Heart right ventricle (tissue), 16 donors: ENCODE data around the gene SLC2A1. TPM values are rescaled to one million over a fixed set of nuclear protein-coding genes. Genes with fewer than 3 reads are reported as not detected.

Experiments
- ATAC-seq, 8 donors: fragments of 200-7000 bp; cut with Tn5 transposase; one replicate each; pipeline ENCODE4 v1.9.1; 2020; ENCODE audit warnings: mild to moderate bottlenecking in 8 of 8, moderate library complexity in 8 of 8, moderate number of reproducible peaks in 1 of 8
- DNase-seq, 2 donors: peaks; one replicate each; pipeline ENCODE4 v3.0.0-alpha.2; 2020
- H3K27ac ChIP-seq, 10 donors: fragments of 200-600 bp; sonication (generic) in 2 of 10; one replicate each; pipeline versions ENCODE4 v1.5.0 to v1.8.0; 2020 to 2022; ENCODE audit warnings: mild to moderate bottlenecking in 3 of 10
- H3K27me3 ChIP-seq, 7 donors: fragments of 200-600 bp; one replicate each; pipeline ENCODE4 v1.8.0; 2021 to 2022; ENCODE audit warnings: mild to moderate bottlenecking in 2 of 7
- H3K36me3 ChIP-seq, 9 donors: fragments of 200-600 bp; sonication (generic) in 1 of 9; one replicate each; pipeline versions ENCODE4 v1.5.0 to v1.8.0; 2020 to 2022; ENCODE audit warnings: mild to moderate bottlenecking in 2 of 9
- H3K4me1 ChIP-seq, 9 donors: fragments of 200-600 bp; sonication (generic) in 1 of 9; one replicate each; pipeline versions ENCODE4 v1.5.0 to v1.8.0; 2020 to 2022; ENCODE audit warnings: mild to moderate bottlenecking in 4 of 9
- H3K4me3 ChIP-seq, 10 donors: fragments of 200-600 bp; sonication (generic) in 2 of 10; one replicate each; pipeline versions ENCODE4 v1.5.0 to v1.8.0; 2020 to 2022; ENCODE audit warnings: mild to moderate bottlenecking in 7 of 10, moderate library complexity in 2 of 10
- H3K9me3 ChIP-seq, 11 donors: fragments of 200-600 bp in 10 of 11; sonication (generic) in 2 of 11; one replicate each; pipeline versions ENCODE4 v1.5.0 to v1.8.0; 2013 to 2022; ENCODE audit warnings: mild to moderate bottlenecking in 2 of 11, control low read depth in 1 of 11, moderate library complexity in 1 of 11
- WGBS, 2 donors: extraction: QIAGEN DNeasy Blood & Tissue Kit; methylation state at CpG; one replicate each; pipeline ENCODE4 v1.1.7; 2013; ENCODE audit warnings: inconsistent platforms in 1 of 2; 5-methylcytosine and 5-hydroxymethylcytosine counted together
- intact Hi-C, 10 donors: fragments of 100-400 bp; cut with DNase I; formaldehyde crosslinking; loops; one replicate each; pipeline versions ENCODE4 v1.11.1 to v1.14.2; 2022
- polyA plus RNA-seq, 2 donors: library from polyadenylated mRNA; stranded (reverse); fragments of 200-250 nt; gene quantifications; one replicate each; pipeline ENCODE4 v1.2.3, GENCODE V29; 2013
- total RNA-seq, 10 donors: library from RNA; stranded (reverse); fragmentation: NEBNext Ultra II Directional in 3 of 10; extraction: Animal tissue kit (Norgen Biotek cat#: 25700) in 3 of 10; gene quantifications; one replicate each; pipeline versions ENCODE4 v1.2.1 to v1.2.4, GENCODE V29; 2021 to 2023
- TF ChIP-seq, protein P1 (sequence below), 9 donors: fragments of 200-600 bp; sonication (generic) in 2 of 9; IDR thresholded peaks; one replicate each; pipeline versions ENCODE4 v1.5.0 to v1.8.0; 2021 to 2022; ENCODE audit warnings: antibody characterized with exemption in 9 of 9, mild to moderate bottlenecking in 5 of 9, moderate library complexity in 1 of 9
- donor health status: Arrhythmogenic right ventricular cardiomyopathy.
- donor health status: ischemic (EF 13 %, LVEDD 7.1; RV severe dilation, severe dysfunction).
- donor health status: healthy with polysubstance abuse.
- donor health status: DM: no; HTN: yes; CAD: no.
- donor health status: DM: no; HTN: no; CAD: no.
- donor health status: ischemic (EF 25% LVEDD 6.9; RV normal size, moderate dysfunction).
- donor health status: ischemic (EF 25% LVEDD 5.7; RV mildly dilated, moderate dysfunction).
- donor health status: healthy.
- donor health status: DM: yes; HTN: yes; CAD: no.
- donor health status: Ischemic cardiomyopathy.
- donor health status: ischemic (EF 35%, LVEDD 5.7; RV mildly dilated, moderate dysfunction).
- donor health status: nonischemic (EF 11% LVEDD 7.7; RV severe dilation, severe dysfunction).
- donor health status: DM: yes; HTN: yes; CAD: no.
- donor health status: PGD.
- donor health status: ischemic (EF 29% LVEDD 5.4; RV normal size, mild dysfunction).
- donor health status: nonischemic (EF 23%, LVEDD 6.1; RV moderate dilation, normal function).

The SLC2A1 gene
- total and polyA plus RNA-seq, 12 donors = 6.7 to 98.7 (median 28.9) TPM

DNA sequence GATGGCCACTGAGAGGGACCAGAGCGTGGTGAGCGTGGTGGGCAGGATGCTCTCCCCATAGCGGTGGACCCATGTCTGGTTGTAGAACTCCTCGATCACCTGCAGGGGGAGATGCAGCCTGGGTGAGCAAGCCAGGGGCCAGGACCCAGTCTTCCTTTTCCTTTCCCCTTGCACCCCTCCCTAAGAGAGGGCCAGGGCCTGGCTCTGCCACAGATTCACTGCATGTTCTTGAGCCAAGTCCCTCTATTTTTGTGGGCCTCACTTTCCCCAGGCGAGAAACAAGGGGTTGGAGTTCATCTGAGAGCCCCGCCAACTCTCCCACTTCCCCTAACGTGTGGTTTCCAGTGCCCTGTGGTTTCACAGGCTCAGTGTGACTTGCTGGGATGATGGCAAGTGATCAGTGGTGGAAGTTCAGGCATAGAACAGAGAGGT, 27.5 kb downstream of the SLC2A1 start:
- Histone ChIP-seq H3K36me3 (peaks cover 0 to 47% (median 9%) of the 10 kb centered on the region in 9 donors), H3K9me3 (no peaks in the 10 kb centered on the region), H3K27me3 (no peaks in the 10 kb centered on the region), H3K27ac (peak overlapping the region in 3 of 10 donors; percentile 65 to 92 (median 69)), H3K4me1 (peaks cover 0 to 61% (median 22%) of the 10 kb centered on the region in 9 donors), H3K4me3 (no peak overlapping the region)
- DNase-seq = no peak
- ATAC-seq = peak; percentile 40 to 68 (median 54)
- intact Hi-C loops = no loop called here
- WGBS, 2 donors = 75 to 77% methylated on average over 7 of the region's 7 CpGs
- TF ChIP-seq, protein P1, sequence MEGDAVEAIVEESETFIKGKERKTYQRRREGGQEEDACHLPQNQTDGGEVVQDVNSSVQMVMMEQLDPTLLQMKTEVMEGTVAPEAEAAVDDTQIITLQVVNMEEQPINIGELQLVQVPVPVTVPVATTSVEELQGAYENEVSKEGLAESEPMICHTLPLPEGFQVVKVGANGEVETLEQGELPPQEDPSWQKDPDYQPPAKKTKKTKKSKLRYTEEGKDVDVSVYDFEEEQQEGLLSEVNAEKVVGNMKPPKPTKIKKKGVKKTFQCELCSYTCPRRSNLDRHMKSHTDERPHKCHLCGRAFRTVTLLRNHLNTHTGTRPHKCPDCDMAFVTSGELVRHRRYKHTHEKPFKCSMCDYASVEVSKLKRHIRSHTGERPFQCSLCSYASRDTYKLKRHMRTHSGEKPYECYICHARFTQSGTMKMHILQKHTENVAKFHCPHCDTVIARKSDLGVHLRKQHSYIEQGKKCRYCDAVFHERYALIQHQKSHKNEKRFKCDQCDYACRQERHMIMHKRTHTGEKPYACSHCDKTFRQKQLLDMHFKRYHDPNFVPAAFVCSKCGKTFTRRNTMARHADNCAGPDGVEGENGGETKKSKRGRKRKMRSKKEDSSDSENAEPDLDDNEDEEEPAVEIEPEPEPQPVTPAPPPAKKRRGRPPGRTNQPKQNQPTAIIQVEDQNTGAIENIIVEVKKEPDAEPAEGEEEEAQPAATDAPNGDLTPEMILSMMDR (IDR thresholded peaks at IDR 0.05) = peak in 8 of 9 donors; percentile 25 to 68 (median 52)

- H3K27ac ChIP-seq = peak overlapping the region in 1 of 10 donors; percentile 92
- WGBS, 2 donors = 95 to 96% methylated on average over 25 of the region's 25 CpGs
- H3K4me1 ChIP-seq = peaks cover 0 to 55% (median 16%) of the 10 kb centered on the region in 9 donors
- intact Hi-C loops = no loop called here
- DNase-seq (no peak), ATAC-seq (peak in 1 of 8 donors; percentile 5)
- TF ChIP-seq, protein P1 (IDR thresholded peaks at IDR 0.05) = no peak
- no peaks in the 10 kb centered on the region for H3K9me3 ChIP-seq
- peaks cover 0 to 52% (median 9%) of the 10 kb centered on the region in 9 donors for H3K36me3 ChIP-seq
- H3K27me3 ChIP-seq = no peaks in the 10 kb centered on the region
- H3K4me3 ChIP-seq = no peak overlapping the region
These were observed 28.2 kb downstream of the SLC2A1 start for GRCh38 chr1:42930178-42931107.

DNA sequence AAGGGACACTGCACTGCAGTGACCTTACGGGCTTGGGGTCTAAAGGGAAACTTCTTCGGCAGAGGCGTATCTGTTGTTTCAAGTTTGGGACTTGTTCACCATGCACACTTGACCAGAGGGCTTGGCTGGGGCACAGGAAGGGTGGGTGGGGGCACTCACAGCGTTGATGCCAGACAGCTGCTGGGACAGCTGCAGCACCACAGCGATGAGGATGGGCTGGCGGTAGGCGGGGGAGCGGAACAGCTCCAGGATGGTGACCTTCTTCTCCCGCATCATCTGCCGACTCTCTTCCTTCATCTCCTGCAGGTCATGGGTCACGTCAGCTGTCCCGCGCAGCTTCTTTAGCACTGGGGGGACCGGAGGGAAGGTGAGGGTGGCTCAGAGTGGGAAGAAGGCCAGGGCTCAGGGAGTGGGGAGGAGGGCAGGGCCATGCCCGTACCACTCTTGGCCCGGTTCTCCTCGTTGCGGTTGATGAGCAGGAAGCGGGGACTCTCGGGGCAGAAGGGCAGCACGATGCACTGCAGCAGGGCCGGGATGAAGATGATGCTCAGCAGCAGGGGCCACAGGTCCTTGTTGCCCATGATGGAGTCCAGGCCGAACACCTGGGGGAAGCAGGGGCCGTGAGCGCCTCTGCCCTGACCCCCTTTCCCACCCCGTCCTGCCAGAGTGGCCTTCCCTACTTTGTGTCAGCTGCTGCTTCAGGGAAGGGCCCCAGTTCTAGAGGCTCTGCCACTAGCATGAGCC, 29.1 kb downstream of the SLC2A1 start:
- H3K4me1 ChIP-seq = peaks cover 0 to 53% (median 23%) of the 10 kb centered on the region in 9 donors
- WGBS, 2 donors = 91 to 93% methylated on average over 26 of the region's 26 CpGs
- DNase-seq (no peak), ATAC-seq (no peak)
- no peaks in the 10 kb centered on the region for H3K27me3 ChIP-seq
- no peaks in the 10 kb centered on the region for H3K9me3 ChIP-seq
- intact Hi-C loops = loop anchor here in 5 of 10 donors (5.0 to 10.0 kb wide), 3 partner anchors 33 to 165 kb away; partner anchors contain the start of genes C1orf50 (in 1 of the 5) and P3H1 (in 1 of the 5)
- H3K4me3 ChIP-seq = no peak overlapping the region
- peaks cover 0 to 52% (median 9%) of the 10 kb centered on the region in 9 donors for H3K36me3 ChIP-seq
- TF ChIP-seq, protein P1 (IDR thresholded peaks at IDR 0.05) = no peak
- H3K27ac ChIP-seq = no peak overlapping the region

DNA sequence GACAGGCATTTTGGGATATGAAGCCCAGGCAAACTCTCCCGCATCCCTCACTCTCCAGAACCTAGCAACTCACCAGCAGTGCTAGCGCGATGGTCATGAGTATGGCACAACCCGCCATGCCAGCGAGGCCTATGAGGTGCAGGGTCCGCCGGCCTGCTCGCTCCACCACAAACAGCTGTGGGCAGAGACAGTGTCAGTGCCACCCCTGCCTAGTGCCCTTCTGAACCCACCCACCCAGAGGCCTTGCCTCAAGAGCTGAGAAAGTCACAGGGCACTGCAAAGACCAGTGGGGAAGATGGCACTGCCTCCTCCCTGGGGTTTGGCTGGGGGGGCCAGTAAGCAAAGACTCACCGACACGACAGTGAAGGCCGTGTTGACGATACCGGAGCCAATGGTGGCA, 29.8 kb downstream of the SLC2A1 start:
- intact Hi-C loops = loop anchor here in 5 of 10 donors (5.0 to 10.0 kb wide), 3 partner anchors 33 to 164 kb away; partner anchors contain the start of genes C1orf50 (in 1 of the 5) and P3H1 (in 1 of the 5)
- DNase-seq = no peak
- Histone ChIP-seq H3K27ac (no peak overlapping the region), H3K4me3 (no peak overlapping the region), H3K9me3 (no peaks in the 10 kb centered on the region), H3K4me1 (peaks cover 0 to 47% (median 23%) of the 10 kb centered on the region in 9 donors), H3K27me3 (no peaks in the 10 kb centered on the region), H3K36me3 (peaks cover 0 to 52% (median 9%) of the 10 kb centered on the region in 9 donors)
- TF ChIP-seq, protein P1 (IDR thresholded peaks at IDR 0.05) = no peak
- ATAC-seq = no peak
- 93 to 98% methylated on average over 13 of the region's 13 CpGs for WGBS, 2 donors
